ENCODE results near the gene IRF8.

The IRF8 gene

DNA sequence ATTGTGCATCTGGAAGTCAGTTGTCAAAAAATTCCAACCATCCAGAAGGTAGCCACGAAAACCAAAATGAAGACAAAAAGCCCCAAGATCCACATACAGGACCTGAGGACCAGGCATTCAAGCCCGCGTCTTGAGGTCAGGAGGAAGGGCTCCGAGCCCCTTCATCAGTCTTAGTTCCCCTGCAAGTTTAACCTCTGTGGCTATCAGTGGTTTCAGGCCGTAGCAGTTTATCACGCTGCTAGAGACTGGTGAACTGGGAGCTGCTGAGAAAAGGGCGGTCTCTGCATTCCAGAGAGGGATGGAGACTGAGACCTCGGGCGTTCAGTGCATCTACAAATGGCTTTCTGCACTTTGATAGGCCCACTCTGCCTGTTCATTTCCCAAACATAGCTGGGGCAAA is 70.6 kb downstream of the IRF8 start:
- no peak overlapping the region for H3K27ac ChIP-seq
- TF ChIP-seq ZFX (IDR thresholded peaks at IDR 0.05; ENCODE audit: borderline replicate concordance) (no peak), CTCF (IDR thresholded peaks at IDR 0.05) (no peak)

DNA sequence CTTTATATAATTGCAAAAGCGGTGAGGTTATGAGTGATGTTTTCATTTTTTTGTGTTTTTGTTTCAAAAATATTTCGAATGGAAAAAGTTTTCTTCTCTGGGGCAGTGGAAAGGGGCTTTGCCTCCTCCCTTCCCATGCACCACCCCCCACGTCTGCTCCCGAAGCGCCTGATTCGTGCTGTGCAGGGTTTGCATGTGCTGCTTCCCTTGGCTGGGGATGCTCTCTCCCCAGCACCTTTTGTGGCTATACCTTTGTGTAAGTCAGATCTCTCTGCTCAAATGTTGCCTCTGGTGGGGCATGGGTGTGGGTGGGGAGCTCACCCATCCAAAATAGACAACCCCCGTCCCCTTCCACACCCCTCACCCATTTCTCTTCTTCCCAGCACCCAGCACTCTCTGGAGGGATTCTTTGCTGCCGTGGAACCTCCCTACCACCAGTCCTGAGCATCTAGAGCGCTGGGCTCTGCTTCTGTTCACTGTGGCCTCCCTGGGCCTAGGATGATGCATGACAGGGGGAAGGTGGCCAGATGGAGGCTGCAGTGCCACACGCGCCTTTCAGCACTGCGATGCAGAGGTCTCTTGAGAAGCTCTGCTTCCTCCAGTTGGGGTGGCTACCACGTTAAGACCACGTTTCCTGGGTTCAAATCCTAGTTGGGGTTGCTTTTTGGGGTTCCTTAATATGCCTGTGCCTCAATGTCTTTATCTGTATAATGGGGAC is 71.2 kb downstream of the IRF8 start:
- TF ChIP-seq ZFX (IDR thresholded peaks at IDR 0.05; ENCODE audit: borderline replicate concordance) (no peak), CTCF (IDR thresholded peaks at IDR 0.05) (no peak)

GRCh38 chr16:85970738-85971137 is 71.8 kb downstream of the IRF8 start:
- H3K27ac ChIP-seq = no peak overlapping the region
- TF ChIP-seq CTCF (IDR thresholded peaks at IDR 0.05) (no peak), ZFX (IDR thresholded peaks at IDR 0.05; ENCODE audit: borderline replicate concordance) (no peak)

More for the DNA sequence above, 71.2 kb downstream of the IRF8 start:
- no peak overlapping the region for H3K27ac ChIP-seq
